Activated CD4-positive, alpha-beta memory T cell treated with anti-CD3 and anti-CD28 coated beads, Interleukin-2, amount 10 ng/mL, durations not matched to agents 7 days and 5 days (primary cell): ENCODE measurements around the gene TPM2. TPM values are rescaled to one million over a fixed set of nuclear protein-coding genes. Genes with fewer than 3 reads are reported as not detected.

Source experiments
- CTCF ChIA-PET: fragments of 350-600 bp; sonication (Branson Sonifier 250); formaldehyde crosslinking; loops from one replicate; lab custom pipeline; 2021; ENCODE audit warnings: antibody characterized with exemption, inconsistent platforms; lab: Charles Lee
- POLR2A ChIA-PET: fragments of 350-600 bp; sonication (Branson Sonifier 250); formaldehyde crosslinking; loops from one replicate; lab custom pipeline; 2021; ENCODE audit warnings: antibody characterized with exemption; lab: Charles Lee
- DNase-seq: peaks from one replicate; pipeline ENCODE4 v3.0.0-alpha.2; 2020
- H3K27ac Mint-ChIP-seq: one replicate; pipeline ENCODE4 v1.8.0; 2021; ENCODE audit warnings: mild to moderate bottlenecking, mixed read lengths
- H3K27me3 Mint-ChIP-seq: one replicate; pipeline ENCODE4 v1.8.0; 2021; ENCODE audit warnings: mixed read lengths
- H3K36me3 Mint-ChIP-seq: one replicate; pipeline ENCODE4 v1.8.0; 2021; ENCODE audit warnings: low read depth, mixed read lengths
- H3K4me1 Mint-ChIP-seq: one replicate; pipeline ENCODE4 v1.8.0; 2021; ENCODE audit warnings: mixed read lengths
- H3K4me3 Mint-ChIP-seq: one replicate; pipeline ENCODE4 v1.8.0; 2021; ENCODE audit warnings: mild to moderate bottlenecking, mixed read lengths
- H3K9me3 Mint-ChIP-seq: one replicate; pipeline ENCODE4 v1.8.0; 2021; ENCODE audit warnings: mixed read lengths
- total RNA-seq, 2 experiments: library from RNA; stranded (reverse); gene quantifications; one replicate each; pipeline ENCODE4 v1.2.3, GENCODE V29; 2021

TPM2 gene
- total RNA-seq, 2 experiments from 2014 or later = 8.9 to 9.2 TPM

- POLR2A ChIA-PET = interaction anchor here (0.6 to 7.6 kb wide), 9 partner anchors 9 to 160 kb away, joined by 3 to 147 read pairs (median 5); partner anchors contain the start of genes ARHGEF39, CCDC107, GBA2 and HINT2
- H3K27ac Mint-ChIP-seq = no peak overlapping the region
- H3K9me3 Mint-ChIP-seq = no peaks in the 10 kb centered on the region
- peaks cover 14% of the 10 kb centered on the region for H3K4me1 Mint-ChIP-seq
- peaks cover 39% of the 10 kb centered on the region for H3K36me3 Mint-ChIP-seq
- H3K4me3 Mint-ChIP-seq = no peak overlapping the region
- peak; percentile 54 for DNase-seq
- CTCF ChIA-PET = interaction anchor here (0.6 to 8.0 kb wide), 13 partner anchors 9 to 616 kb away, joined by 3 to 95 read pairs (median 16); partner anchors contain the start of genes ARHGEF39, CCDC107, GBA2 and RGP1
- no peaks in the 10 kb centered on the region for H3K27me3 Mint-ChIP-seq
These were observed 40.2 kb upstream of the TPM2 start for GRCh38 chr9:35729700-35730485.

- Mint-ChIP-seq H3K4me3 (no peak overlapping the region), H3K9me3 (no peaks in the 10 kb centered on the region), H3K27ac (no peak overlapping the region), H3K27me3 (no peaks in the 10 kb centered on the region), H3K4me1 (peaks cover 11% of the 10 kb centered on the region), H3K36me3 (peaks cover 45% of the 10 kb centered on the region)
- DNase-seq = no peak
- CTCF ChIA-PET = interaction anchor here (0.6 to 8.0 kb wide), 13 partner anchors 15 to 615 kb away, joined by 3 to 95 read pairs (median 5); partner anchors contain the start of genes ARHGEF39, CCDC107, GBA2 and RGP1
- POLR2A ChIA-PET = interaction anchor here (0.6 to 7.6 kb wide), 8 partner anchors 18 to 159 kb away, joined by 3 to 147 read pairs (median 4); partner anchors contain the start of genes ARHGEF39, CCDC107, GBA2 and HINT2
These were observed 39.4 kb upstream of the TPM2 start for GRCh38 chr9:35729101-35729500.

- DNase-seq = peak; percentile 66
- Mint-ChIP-seq H3K9me3 (no peaks in the 10 kb centered on the region), H3K36me3 (peaks cover 50% of the 10 kb centered on the region), H3K4me3 (no peak overlapping the region), H3K4me1 (peaks cover 5% of the 10 kb centered on the region), H3K27ac (no peak overlapping the region), H3K27me3 (no peaks in the 10 kb centered on the region)
- ChIA-PET POLR2A (interaction anchor here (0.6 to 7.6 kb wide), 10 partner anchors 14 to 158 kb away, joined by 3 to 147 read pairs (median 4); partner anchors contain the start of genes ARHGEF39, CCDC107, GBA2 and HINT2), CTCF (interaction anchor here (0.7 to 8.0 kb wide), 16 partner anchors 13 to 154 kb away, joined by 3 to 95 read pairs (median 5); partner anchors contain the start of genes ARHGEF39, CCDC107, GBA2 and RGP1)
These were observed 38.6 kb upstream of the TPM2 start for GRCh38 chr9:35728041-35728971.

GRCh38 chr9:35727676-35728040 is 37.9 kb upstream of the TPM2 start:
- no peak overlapping the region for H3K27ac Mint-ChIP-seq
- DNase-seq = no peak
- no peaks in the 10 kb centered on the region for H3K9me3 Mint-ChIP-seq
- peaks cover 54% of the 10 kb centered on the region for H3K36me3 Mint-ChIP-seq
- ChIA-PET CTCF (interaction anchor here (0.9 to 8.0 kb wide), 18 partner anchors 9 to 1081 kb away, joined by 3 to 95 read pairs (median 5); partner anchors contain the start of genes ARHGEF39, CCDC107, GALT and GBA2), POLR2A (interaction anchor here (0.8 to 7.6 kb wide), 8 partner anchors 13 to 111 kb away, joined by 3 to 147 read pairs (median 8); partner anchors contain the start of genes ARHGEF39, CCDC107, GBA2 and RGP1)
- H3K4me1 Mint-ChIP-seq = no peaks in the 10 kb centered on the region
- H3K27me3 Mint-ChIP-seq = no peaks in the 10 kb centered on the region
- no peak overlapping the region for H3K4me3 Mint-ChIP-seq

- ChIA-PET CTCF (interaction anchor here (0.9 to 8.0 kb wide), 13 partner anchors 9 to 1080 kb away, joined by 3 to 95 read pairs (median 6); partner anchors contain the start of genes ARHGEF39, CCDC107, GALT and GBA2), POLR2A (interaction anchor here (1.0 to 7.6 kb wide), 6 partner anchors 9 to 78 kb away, joined by 3 to 147 read pairs (median 48); partner anchors contain the start of genes ARHGEF39, CCDC107, GBA2 and RGP1)
- H3K27me3 Mint-ChIP-seq = no peaks in the 10 kb centered on the region
- H3K36me3 Mint-ChIP-seq = peaks cover 60% of the 10 kb centered on the region
- H3K4me1 Mint-ChIP-seq = no peaks in the 10 kb centered on the region
- DNase-seq = peak; percentile 56
- peak overlapping the region; percentile 52 for H3K4me3 Mint-ChIP-seq
- no peaks in the 10 kb centered on the region for H3K9me3 Mint-ChIP-seq
- H3K27ac Mint-ChIP-seq = no peak overlapping the region
These were observed 37.2 kb upstream of the TPM2 start for GRCh38 chr9:35726931-35727330.

- CTCF ChIA-PET = interaction anchor here (5.3 to 8.0 kb wide), 2 partner anchors 29 to 78 kb away, joined by 31 to 58 read pairs; partner anchors contain the start of gene SIT1
- POLR2A ChIA-PET = no interaction called here
- peaks cover 66% of the 10 kb centered on the region for H3K36me3 Mint-ChIP-seq
- no peak for DNase-seq
- no peak overlapping the region for H3K4me3 Mint-ChIP-seq
- no peaks in the 10 kb centered on the region for H3K27me3 Mint-ChIP-seq
- H3K27ac Mint-ChIP-seq = no peak overlapping the region
- H3K4me1 Mint-ChIP-seq = no peaks in the 10 kb centered on the region
- no peaks in the 10 kb centered on the region for H3K9me3 Mint-ChIP-seq
These were observed 35.6 kb upstream of the TPM2 start for GRCh38 chr9:35725362-35725761.

GRCh38 chr9:35723908-35724307 is 34.2 kb upstream of the TPM2 start:
- H3K36me3 Mint-ChIP-seq = peaks cover 77% of the 10 kb centered on the region
- POLR2A ChIA-PET = no interaction called here

GRCh38 chr9:35723426-35723825 is 33.7 kb upstream of the TPM2 start:
- H3K36me3 Mint-ChIP-seq = peaks cover 82% of the 10 kb centered on the region
- ChIA-PET CTCF (interaction anchor here (0.8 to 1.5 kb wide), 3 partner anchors 27 to 109 kb away, joined by 3 read pairs; no protein-coding TSS in a partner anchor), POLR2A (no interaction called here)
- no peak for DNase-seq
- H3K4me3 Mint-ChIP-seq = no peak overlapping the region
- no peaks in the 10 kb centered on the region for H3K27me3 Mint-ChIP-seq
- H3K9me3 Mint-ChIP-seq = no peaks in the 10 kb centered on the region
- H3K4me1 Mint-ChIP-seq = no peaks in the 10 kb centered on the region
- H3K27ac Mint-ChIP-seq = no peak overlapping the region

More at GRCh38 chr9:35723908-35724307, 34.2 kb upstream of the TPM2 start:
- no peak overlapping the region for H3K27ac Mint-ChIP-seq
- H3K27me3 Mint-ChIP-seq = no peaks in the 10 kb centered on the region
- H3K4me3 Mint-ChIP-seq = no peak overlapping the region
- DNase-seq = no peak
- no peaks in the 10 kb centered on the region for H3K9me3 Mint-ChIP-seq
- H3K4me1 Mint-ChIP-seq = no peaks in the 10 kb centered on the region
- CTCF ChIA-PET = interaction anchor here (0.8 to 1.5 kb wide), 3 partner anchors 28 to 110 kb away, joined by 3 read pairs; no protein-coding TSS in a partner anchor

GRCh38 chr9:35719546-35719945 is 29.8 kb upstream of the TPM2 start:
- Mint-ChIP-seq H3K27ac (no peak overlapping the region), H3K4me1 (no peaks in the 10 kb centered on the region), H3K36me3 (peaks cover 94% of the 10 kb centered on the region), H3K4me3 (no peak overlapping the region), H3K9me3 (no peaks in the 10 kb centered on the region), H3K27me3 (no peaks in the 10 kb centered on the region)
- no peak for DNase-seq
- POLR2A ChIA-PET = no interaction called here
- CTCF ChIA-PET = interaction anchor here (3.8 kb wide), 1 partner anchor 24 kb away, joined by 18 read pairs; no protein-coding TSS in a partner anchor

GRCh38 chr9:35718721-35719511 is 29.2 kb upstream of the TPM2 start:
- CTCF ChIA-PET = interaction anchor here (3.8 kb wide), 1 partner anchor 23 kb away, joined by 18 read pairs; no protein-coding TSS in a partner anchor

More at GRCh38 chr9:35718721-35719511, 29.2 kb upstream of the TPM2 start:
- DNase-seq = no peak
- no peaks in the 10 kb centered on the region for H3K9me3 Mint-ChIP-seq
- H3K4me3 Mint-ChIP-seq = no peak overlapping the region
- POLR2A ChIA-PET = no interaction called here
- no peak overlapping the region for H3K27ac Mint-ChIP-seq
- peaks cover 94% of the 10 kb centered on the region for H3K36me3 Mint-ChIP-seq
- no peaks in the 10 kb centered on the region for H3K27me3 Mint-ChIP-seq
- H3K4me1 Mint-ChIP-seq = no peaks in the 10 kb centered on the region
